Effector CD8-positive, alpha-beta T cell (primary cell): ENCODE results near the gene GPR173.

Experiments
- DNase-seq: peaks from one replicate; lab custom pipeline; 2025; lab: John Stamatoyannopoulos, UW

Gene GPR173

DNA sequence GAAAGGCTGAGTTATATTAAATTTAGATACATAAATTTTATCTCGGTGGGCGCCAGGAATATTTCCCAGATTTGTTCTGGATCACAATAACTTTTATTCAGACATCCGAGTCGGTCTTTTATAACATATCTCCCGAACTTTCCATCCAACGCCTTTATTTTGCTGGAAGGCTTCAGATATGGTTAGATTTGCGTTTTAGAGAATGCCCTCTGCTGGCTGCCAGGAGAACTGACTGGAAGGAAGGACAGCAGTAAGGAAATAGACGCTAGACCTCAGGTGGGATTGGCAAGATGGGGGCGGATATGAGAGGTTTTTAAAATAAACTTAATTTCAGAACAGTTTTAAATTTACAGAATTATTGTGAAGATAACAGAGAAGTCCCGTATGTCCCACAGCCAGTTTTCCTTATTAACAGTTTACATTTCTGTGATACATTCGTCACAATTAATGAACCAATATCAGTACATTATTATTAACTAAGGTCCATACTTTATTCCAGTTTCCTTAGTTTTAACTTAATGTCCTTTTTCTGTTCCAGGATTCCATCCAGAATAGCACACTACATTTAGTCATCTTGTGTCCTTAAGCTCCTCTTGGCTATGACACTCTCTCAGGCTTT, 40.7 kb downstream of the GPR173 start:
- no peak for DNase-seq

DNA sequence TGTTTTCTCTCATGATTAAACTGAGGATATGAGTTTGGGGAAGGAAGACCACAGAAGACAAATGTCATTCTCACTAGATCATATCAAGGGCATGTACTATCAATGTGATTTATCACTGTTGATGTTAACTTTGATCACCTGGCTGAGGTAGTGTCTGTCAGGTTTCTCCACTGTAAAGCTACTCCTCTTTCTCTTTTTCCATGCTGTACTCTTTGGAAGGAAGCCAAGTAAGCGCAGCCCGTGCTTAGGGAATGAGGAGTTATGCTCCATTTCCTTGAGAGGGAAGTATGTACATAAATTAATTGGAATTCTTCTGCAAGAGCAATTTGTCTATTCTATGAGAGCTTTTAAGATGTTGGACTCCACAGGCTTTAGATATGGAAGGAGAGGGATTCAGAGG, 41.3 kb downstream of the GPR173 start:
- DNase-seq, result no peak

DNA sequence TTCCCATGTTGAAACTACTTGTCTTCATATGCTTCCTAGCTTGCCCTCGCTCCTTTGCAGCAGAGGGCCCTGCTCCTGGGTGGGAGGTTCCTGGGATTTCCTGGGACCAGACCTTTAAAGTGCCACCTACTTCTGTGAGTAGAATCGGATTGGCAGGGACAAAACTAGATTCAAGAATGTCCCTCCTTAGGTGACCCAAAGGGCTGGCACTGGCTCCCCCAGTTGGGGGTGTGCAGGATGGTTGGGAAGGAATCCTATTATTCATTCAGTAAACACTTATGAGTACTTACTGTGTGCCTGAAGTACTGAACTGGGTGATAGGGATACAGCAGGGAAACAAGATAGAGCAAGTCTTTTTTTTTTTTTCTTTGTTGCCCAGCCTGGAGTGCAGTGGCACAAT, 42.8 kb downstream of the GPR173 start:
- no peak for DNase-seq

DNA sequence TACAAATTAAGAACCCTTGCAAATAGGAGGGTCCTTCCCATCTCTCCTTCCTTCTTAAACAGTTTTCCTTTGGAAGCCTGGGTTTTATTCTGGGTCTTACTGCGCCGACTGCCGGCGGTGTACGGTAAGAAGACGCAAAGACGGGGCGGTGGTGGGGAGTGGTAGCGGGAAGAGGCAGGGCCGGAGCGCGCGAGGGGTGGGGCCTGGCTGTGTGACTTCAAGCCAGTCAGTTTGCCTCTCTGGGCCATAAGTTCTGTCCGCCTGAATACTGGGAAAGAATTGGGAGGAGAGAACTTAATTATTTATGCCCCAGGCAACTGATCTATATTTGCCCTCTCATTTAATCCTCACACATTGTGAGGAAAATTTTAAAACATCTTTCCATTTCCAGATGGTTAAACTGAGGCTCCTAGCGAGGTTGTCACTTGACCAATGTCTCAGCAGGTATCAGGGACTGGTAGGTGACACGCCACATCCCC, 44.6 kb downstream of the GPR173 start:
- DNase-seq, result peak; percentile 62

DNA sequence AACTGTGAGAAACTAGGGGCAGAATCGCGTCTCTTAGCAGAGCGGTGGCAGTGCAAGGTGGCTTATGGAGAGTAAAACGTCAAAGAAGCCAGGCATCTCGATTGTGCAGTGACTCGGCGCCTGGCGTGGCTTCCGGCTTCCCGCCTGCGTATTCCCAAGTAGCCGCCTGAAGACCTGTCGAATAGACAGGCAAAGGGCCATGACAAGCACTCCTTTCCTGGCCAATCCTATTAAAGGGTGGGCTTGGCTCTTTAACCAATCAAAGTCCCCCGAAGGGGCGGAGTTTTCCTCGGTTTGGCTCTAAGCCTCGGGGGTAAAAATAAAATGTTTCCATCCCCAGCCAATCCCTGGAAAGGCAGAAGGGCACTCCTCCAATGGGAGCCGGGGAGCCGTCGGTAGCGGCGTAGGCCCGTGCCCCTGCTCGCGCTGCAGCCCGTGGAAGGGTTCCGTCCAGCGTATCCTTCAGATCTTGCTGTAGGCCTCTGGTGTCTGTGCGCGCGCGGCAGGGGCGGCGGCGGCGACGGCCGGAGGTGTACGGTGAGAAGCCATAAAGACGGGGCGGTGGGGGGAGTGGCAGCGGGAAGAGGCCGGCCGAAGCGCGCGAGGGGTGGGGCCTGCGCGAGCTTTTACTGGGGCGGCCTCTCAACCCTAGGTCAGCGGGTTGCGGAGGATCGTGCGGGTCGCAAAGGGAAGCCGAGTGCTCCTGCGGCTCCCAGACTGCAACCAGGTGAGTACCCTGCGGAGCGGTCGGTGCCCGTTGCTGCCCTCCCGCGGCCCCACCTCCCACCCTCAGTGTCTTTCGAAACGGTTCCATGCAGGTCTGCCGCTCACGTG, 45.4 kb downstream of the GPR173 start, which contains the start of gene KANTR:
TSS of gene KANTR (plus strand) at position 395 of the 834 bp plus-strand sequence. CDS start 30,131 bp downstream, outside the sequence.
- DNase-seq, result peak; percentile 78

DNA sequence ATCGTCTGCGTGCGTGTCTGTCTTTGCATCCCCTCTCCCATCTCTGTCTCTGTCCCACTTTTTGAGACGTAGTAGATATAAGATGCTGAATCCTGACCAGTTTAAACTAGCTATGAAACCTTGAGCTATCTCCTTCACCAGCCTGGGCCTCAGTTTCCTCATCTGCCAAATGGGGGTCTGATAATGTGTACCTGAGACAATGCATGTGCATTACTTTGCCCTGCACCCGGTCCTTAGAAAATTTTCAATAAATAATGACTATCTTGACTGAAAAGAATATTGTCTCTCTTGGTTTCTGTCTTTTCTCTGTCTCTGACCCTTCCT, 46.0 kb downstream of the GPR173 start:
- no peak for DNase-seq

DNA sequence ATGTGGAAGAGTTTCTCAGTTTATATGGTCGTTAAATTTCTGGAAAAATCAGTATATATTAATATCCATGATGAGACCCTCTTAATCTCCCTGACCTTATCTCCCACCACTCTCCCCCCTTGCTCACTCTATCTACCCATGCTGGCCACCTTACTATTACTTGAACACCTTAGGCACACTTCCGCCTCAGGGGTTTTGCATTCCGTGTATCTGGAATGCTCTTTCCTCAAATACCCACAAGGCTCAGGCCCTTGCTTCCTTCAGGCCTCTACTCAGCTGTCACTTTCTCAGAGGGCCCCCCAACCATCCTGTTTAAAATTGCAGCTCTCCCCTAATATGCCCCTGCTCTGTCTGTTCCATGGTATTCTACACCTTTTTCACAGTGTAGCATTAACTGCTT, 47.2 kb downstream of the GPR173 start:
- DNase-seq, result no peak

DNA sequence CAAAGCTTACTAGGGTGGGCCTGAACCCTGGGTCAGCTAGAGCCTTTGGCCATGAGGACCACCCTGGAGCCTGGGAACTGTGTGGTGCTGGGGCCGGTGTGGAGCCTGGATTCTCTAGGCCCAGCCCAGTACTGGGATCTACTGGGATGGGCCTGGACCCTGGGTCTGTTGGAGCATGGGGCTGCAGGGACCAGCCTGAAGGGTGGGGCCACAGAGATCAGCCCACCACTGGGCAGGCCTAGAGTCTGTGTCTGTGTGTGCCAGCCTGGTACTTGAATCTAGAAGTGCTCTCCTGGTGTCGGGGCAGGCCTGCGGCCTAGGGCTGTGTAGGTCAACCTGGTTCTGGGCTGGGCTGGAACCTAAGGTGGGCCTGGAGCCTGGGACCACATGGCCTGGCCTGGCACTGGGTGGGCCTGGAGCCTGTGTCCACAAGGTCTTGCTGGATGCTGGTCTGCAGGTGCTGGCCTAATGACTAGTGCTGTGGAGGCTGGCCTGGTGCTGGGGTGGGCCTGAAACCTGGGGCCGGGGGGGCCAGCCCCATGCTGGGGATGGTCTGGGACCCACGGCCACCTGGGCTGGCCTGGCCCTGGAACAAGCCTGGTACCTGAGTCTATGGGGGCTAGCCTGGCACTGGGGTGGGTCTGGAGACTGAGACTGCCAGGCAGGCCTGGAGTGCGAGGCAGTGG, 66.4 kb downstream of the GPR173 start:
- DNase-seq, result no peak

DNA sequence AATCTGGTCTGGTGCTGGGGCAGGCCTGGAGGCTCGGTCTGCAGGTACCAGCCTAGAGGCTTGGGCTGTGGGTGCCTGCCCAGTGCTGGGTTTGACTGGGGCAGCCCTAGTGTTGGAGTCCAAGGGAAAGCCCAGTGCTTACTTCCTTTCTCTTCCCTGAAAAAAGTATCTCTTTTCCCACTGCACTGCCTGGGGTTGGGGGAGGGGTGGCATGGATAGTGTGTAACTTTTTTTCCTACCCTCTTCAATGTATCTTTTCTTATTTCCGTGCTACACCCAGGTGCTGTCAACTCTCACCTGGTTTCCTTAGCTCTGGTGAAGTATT, 66.9 kb downstream of the GPR173 start:
- no peak for DNase-seq

DNA sequence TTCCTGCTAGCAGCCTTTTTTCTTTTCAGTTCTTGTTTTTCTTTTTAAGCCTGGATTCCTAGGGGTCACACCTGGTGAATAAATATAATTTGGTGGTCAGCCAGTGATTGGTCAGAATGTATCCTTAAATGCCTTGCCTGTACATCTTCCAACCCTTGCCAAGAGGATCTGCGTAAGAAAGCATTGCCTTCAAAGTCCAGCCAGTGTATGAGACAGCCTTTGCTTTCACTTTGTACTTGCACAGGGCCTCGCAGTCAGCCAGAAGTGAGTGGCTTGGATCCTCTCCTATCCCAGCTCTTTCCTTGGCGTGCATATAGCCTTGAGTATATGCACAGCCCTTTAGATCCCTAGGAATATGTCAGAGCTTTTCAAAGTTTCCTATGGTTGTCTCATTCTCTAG, 67.5 kb downstream of the GPR173 start:
- no peak for DNase-seq

DNA sequence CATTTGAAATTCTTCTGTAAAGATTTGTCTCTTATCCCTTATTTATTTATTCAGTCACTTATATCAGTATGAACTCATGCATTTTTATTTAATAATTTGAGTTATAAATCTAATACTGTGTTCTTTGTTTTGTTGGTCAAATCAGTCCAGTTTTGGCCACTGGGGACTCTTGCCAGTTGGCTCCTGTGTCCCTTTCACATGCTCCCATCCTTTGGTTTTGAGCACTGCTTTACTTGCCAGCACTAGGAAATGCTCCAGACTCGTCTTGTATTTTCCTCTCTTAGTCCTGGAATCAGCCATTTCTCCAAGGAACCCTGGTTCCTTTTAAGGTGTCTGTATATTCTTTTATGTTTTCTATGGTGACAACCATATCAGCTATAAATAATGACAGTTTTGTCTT, 73.4 kb downstream of the GPR173 start:
- DNase-seq, result no peak

DNA sequence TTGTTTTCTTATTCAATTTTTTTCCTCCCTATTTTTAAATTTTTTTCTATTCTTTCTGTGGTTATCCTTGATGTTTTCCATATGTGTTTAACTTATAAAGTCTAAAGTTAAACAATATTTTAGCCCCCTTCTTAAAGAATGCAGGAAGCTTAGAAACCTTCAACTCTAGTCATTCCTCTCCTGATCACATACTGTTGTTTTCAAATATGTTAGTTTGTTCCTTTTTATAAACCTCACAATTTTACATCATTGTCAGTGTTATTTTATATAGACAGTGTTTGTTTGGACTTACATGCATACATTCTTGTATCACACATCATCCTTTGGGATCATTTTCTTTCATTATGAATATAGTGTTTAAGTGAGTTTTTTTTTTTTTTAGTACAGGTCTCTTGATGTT, 76.9 kb downstream of the GPR173 start:
- DNase-seq, result no peak

DNA sequence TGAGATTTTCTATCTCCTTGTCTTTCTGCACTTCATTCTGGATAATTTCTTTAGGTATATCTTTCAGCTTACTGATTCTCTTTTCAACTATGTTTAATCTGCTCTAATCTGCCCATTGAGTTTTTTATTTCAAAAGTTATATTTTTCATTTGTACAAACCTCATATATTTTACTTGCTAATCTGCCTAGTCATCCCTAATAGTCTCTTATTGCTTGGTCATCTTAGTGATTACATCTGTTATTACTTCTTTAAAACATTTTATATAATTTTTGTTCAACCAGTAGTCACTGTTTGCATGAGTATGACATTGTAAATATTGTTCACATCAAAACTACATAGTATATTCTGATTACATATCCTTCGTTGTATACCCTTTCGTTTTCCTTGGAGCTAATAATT, 77.8 kb downstream of the GPR173 start:
- DNase-seq, result no peak

DNA sequence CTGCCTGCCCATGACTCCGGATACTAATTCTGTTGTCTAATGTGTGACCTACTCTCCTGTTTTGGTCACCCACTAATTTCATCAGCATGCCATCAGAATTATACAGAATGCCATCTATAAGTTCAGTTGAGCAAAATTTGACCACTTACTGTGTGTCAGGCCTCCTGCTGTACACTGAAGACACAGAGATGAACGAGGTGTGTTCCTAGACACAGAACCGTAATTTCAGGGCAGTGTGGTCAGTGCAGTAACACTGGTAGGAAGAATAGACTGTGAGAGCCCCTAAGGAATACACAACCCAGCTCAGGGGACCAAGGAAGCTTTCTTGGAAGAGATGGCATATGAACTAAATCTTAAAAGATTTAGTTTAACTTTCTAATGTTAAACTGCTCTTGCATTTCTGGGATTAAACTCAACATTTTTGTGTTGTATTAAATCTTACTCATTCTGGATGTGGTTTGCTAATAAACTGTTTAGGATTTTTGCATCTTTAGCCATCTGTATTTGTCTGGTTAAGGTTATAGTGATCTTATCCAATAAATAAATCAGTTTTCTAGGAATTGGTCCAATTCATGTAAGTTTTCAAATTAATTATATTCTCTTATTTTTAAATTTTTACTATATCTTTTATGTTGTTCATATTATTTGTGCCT, 79.6 kb downstream of the GPR173 start:
- no peak for DNase-seq
